Activated naive CD4-positive, alpha-beta T cell treated with anti-CD3 and anti-CD28 coated beads, Interleukin-2, amount 10 ng/mL, durations not matched to agents 7 days and 5 days (primary cell): ENCODE results near the gene PPP1R13L.
"Not testable (repeated sequence)": the region's sequence is repeated elsewhere in the genome, so short reads cannot be mapped to it uniquely, and the experiment has no call there.

ENCODE experiments used
- CTCF ChIA-PET: fragments of 350-600 bp; sonication (Branson Sonifier 250); formaldehyde crosslinking; loops from one replicate; lab custom pipeline; 2021; ENCODE audit warnings: antibody characterized with exemption; lab: Charles Lee
- DNase-seq: peaks from one replicate; pipeline ENCODE4 v3.0.0-alpha.2; 2020
- H3K27ac Mint-ChIP-seq: one replicate; pipeline ENCODE4 v1.8.0; 2021; ENCODE audit warnings: mild to moderate bottlenecking, moderate library complexity, mixed read lengths
- H3K27me3 Mint-ChIP-seq: one replicate; pipeline ENCODE4 v1.8.0; 2021; ENCODE audit warnings: mild to moderate bottlenecking, mixed read lengths
- H3K36me3 Mint-ChIP-seq: one replicate; pipeline ENCODE4 v1.8.0; 2021; ENCODE audit warnings: mixed read lengths
- H3K4me1 Mint-ChIP-seq: one replicate; pipeline ENCODE4 v1.8.0; 2021; ENCODE audit warnings: mixed read lengths
- H3K4me3 Mint-ChIP-seq: one replicate; pipeline ENCODE4 v1.8.0; 2021; ENCODE audit warnings: mild to moderate bottlenecking, moderate library complexity, mixed read lengths
- H3K9me3 Mint-ChIP-seq: one replicate; pipeline ENCODE4 v1.8.0; 2021; ENCODE audit warnings: mixed read lengths

Gene PPP1R13L

DNA sequence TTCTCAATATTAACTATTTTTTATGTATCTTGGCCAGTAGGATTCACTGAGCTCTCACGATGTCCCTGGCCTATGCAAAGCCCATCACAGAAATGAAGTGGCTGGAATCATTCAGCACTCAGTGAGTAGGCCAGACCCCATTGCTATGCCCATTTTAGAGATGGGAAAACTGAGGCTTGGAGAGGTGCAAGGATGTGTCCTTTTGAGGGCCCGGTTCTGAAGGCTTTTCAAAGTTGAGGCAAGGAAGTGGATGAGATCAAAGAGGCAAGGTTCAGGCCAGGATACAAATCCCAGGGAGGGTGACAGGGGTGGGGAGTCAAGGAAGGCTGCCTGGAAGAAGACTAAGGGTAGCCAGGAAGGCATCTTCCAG lies 37.5 kb upstream of the PPP1R13L start:
- DNase-seq = no peak
- Mint-ChIP-seq H3K9me3 (no peaks in the 10 kb centered on the region), H3K27ac (no peak overlapping the region), H3K36me3 (peaks cover 3% of the 10 kb centered on the region), H3K27me3 (peaks cover 20% of the 10 kb centered on the region), H3K4me3 (peak overlapping the region; percentile 16), H3K4me1 (peaks cover 52% of the 10 kb centered on the region)
- CTCF ChIA-PET = interaction anchor here (1.1 to 8.5 kb wide), 2 partner anchors 36 to 43 kb away, joined by 3 to 229 read pairs; no protein-coding TSS in a partner anchor

DNA sequence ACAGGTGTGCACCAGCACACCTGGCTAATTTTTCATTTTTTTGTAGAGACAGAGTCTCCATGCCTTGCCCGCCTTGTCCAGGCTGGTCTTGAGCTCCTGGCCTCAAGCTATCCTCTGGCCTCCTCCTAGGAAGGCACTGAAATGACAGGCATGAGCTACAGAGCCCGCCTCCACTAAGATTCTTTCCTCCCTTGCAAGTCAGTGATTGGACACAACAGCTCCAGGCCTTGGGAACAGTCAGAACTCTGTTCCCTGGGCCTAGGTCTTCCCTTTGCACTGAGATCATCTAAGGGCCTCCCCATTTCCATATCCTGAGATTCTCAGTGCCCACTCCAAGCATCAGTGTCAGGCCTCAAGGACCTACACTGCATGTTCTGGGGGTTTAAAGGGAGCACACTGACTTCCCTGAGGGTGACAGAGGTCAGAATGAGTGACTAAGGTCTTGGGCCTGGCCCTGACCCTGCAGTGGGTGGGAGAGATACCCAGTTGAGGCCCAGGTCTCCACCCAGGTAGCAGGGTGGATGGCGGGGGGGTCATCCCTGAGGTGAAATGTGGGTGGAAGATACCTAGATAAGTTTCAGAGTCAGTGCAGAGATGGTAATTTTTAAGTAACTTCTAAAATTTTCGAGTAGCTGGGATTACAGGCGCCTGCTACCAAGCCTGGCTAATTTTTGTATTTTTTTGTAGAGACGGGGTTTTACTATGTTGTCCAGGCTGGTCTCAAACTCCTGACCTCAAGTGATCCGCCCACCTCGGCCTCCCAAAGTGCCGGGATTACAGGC lies 36.2 kb upstream of the PPP1R13L start:
- no peaks in the 10 kb centered on the region for H3K9me3 Mint-ChIP-seq
- peak overlapping the region; percentile 64 for H3K4me3 Mint-ChIP-seq
- H3K27me3 Mint-ChIP-seq = peaks cover 20% of the 10 kb centered on the region
- CTCF ChIA-PET = interaction anchor here (0.7 to 8.5 kb wide), 9 partner anchors 8 to 45 kb away, joined by 3 to 229 read pairs (median 12); partner anchors contain the start of genes ERCC1 and FOSB
- DNase-seq = no peak
- no peaks in the 10 kb centered on the region for H3K36me3 Mint-ChIP-seq
- peak overlapping the region; percentile 67 for H3K27ac Mint-ChIP-seq
- H3K4me1 Mint-ChIP-seq = peaks cover 46% of the 10 kb centered on the region

DNA sequence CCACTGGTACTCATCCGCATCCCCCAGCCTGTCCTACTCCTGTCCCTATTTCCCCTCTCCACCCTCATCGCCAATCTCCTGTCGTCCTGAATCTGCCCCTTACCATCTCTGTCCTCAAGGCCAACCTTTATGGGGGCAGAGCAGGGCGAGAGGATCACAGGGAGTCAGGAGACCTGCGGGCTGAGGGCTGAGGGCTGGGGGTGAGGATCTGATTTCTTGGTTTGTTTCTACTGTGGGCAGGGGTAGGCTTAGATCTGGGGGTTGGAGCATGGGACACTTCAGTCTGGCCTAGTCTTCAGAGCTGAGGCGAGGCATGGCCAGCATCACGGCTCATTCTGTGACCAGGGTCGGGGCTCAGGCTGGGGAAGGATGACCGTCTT lies 35.4 kb upstream of the PPP1R13L start:
- DNase-seq = no peak

GRCh38 chr19:45439569-45440258 lies 34.8 kb upstream of the PPP1R13L start:
- peak overlapping the region; percentile 64 for H3K4me3 Mint-ChIP-seq
- CTCF ChIA-PET = interaction anchor here (0.7 to 8.5 kb wide), 30 partner anchors 9 to 253 kb away, joined by 3 to 229 read pairs (median 4); partner anchors contain the start of genes ERCC1, FOSB, PPM1N and PPP1R13L
- no peaks in the 10 kb centered on the region for H3K9me3 Mint-ChIP-seq
- peak overlapping the region; percentile 67 for H3K27ac Mint-ChIP-seq
- H3K36me3 Mint-ChIP-seq = no peaks in the 10 kb centered on the region
- peaks cover 41% of the 10 kb centered on the region for H3K4me1 Mint-ChIP-seq
- H3K27me3 Mint-ChIP-seq = peaks cover 21% of the 10 kb centered on the region
- peak; percentile 87 for DNase-seq

More for the DNA sequence above, 35.4 kb upstream of the PPP1R13L start:
- H3K4me3 Mint-ChIP-seq = peak overlapping the region; percentile 64
- CTCF ChIA-PET = interaction anchor here (0.9 to 8.5 kb wide), 16 partner anchors 9 to 202 kb away, joined by 3 to 229 read pairs (median 10); partner anchors contain the start of genes ERCC1, FOSB and PPP1R13L
- peak overlapping the region; percentile 67 for H3K27ac Mint-ChIP-seq
- H3K4me1 Mint-ChIP-seq = peaks cover 44% of the 10 kb centered on the region
- H3K27me3 Mint-ChIP-seq = peaks cover 23% of the 10 kb centered on the region
- no peaks in the 10 kb centered on the region for H3K9me3 Mint-ChIP-seq
- no peaks in the 10 kb centered on the region for H3K36me3 Mint-ChIP-seq

DNA sequence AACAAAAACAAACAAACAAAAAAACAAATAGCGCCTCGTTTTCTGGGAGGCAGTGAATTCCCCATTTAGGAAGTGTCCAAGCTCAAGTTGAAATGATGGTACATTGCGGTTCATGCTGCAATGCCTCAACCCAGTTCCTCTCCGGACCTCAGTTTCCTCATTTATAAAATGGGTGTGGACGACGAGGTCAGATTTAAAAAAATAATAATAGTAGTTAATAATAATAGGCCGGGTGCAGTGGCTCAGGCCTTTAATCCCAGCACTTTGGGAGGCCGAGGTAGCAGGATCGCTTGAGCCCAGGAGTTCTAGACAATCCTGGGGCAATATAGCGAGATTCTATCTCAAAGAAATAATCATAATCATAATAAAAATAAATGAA lies 34.3 kb upstream of the PPP1R13L start:
- CTCF ChIA-PET = interaction anchor here (0.7 to 8.5 kb wide), 29 partner anchors 9 to 253 kb away, joined by 3 to 229 read pairs (median 5); partner anchors contain the start of genes ERCC1, FOSB, PPM1N and PPP1R13L
- no peaks in the 10 kb centered on the region for H3K9me3 Mint-ChIP-seq
- H3K27me3 Mint-ChIP-seq = peaks cover 16% of the 10 kb centered on the region
- H3K4me1 Mint-ChIP-seq = peaks cover 37% of the 10 kb centered on the region
- peak overlapping the region; percentile 33 for H3K27ac Mint-ChIP-seq
- no peak for DNase-seq
- peak overlapping the region; percentile 61 for H3K4me3 Mint-ChIP-seq
- H3K36me3 Mint-ChIP-seq = no peaks in the 10 kb centered on the region

DNA sequence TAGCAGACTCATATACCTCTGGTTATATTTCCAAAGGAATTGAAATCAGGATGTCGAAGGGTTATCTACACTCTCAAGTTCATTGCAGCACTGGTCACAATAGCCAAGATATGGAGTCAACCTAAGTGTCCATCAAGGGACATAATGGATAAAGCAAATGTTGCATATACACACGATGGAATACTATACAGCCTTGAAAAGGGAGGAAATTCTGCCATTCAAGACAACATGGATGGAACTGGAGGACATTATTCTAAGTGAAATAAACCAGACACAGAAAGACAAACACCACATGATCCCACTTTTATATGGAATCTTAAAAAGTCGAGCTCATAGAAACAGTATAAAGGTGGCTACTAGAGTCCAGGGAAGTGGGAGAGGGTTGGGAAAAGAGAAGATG lies 32.5 kb upstream of the PPP1R13L start:
- H3K9me3 Mint-ChIP-seq = no peaks in the 10 kb centered on the region
- CTCF ChIA-PET = interaction anchor here (2.1 to 8.5 kb wide), 2 partner anchors 41 to 48 kb away, joined by 6 to 229 read pairs; no protein-coding TSS in a partner anchor
- H3K4me3 Mint-ChIP-seq = no peak overlapping the region
- H3K27ac Mint-ChIP-seq = no peak overlapping the region
- H3K36me3 Mint-ChIP-seq = no peaks in the 10 kb centered on the region
- H3K27me3 Mint-ChIP-seq = peaks cover 4% of the 10 kb centered on the region
- H3K4me1 Mint-ChIP-seq = peaks cover 21% of the 10 kb centered on the region
- no peak for DNase-seq

DNA sequence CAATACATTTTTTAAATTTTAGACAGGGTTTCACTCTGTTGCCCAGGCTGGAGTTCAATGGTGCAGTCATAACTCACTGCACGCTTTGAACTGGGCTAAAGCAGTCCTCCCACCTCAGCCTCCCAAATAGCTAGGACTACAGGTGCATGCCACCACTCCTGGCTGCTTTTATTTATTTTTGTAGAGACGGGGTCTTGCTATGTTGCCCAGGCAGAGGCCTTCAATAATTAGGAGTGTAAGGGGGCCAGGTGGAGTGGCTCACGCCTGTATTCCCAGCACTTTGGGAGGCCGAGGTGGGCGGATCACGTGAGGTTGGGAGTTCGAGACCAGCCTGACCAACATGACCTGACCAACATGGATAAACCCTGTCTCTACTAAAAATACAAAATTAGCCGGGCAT lies 27.7 kb upstream of the PPP1R13L start:
- CTCF ChIA-PET = interaction anchor here (1.2 to 1.6 kb wide), 3 partner anchors 28 to 48 kb away, joined by 3 read pairs; no protein-coding TSS in a partner anchor

DNA sequence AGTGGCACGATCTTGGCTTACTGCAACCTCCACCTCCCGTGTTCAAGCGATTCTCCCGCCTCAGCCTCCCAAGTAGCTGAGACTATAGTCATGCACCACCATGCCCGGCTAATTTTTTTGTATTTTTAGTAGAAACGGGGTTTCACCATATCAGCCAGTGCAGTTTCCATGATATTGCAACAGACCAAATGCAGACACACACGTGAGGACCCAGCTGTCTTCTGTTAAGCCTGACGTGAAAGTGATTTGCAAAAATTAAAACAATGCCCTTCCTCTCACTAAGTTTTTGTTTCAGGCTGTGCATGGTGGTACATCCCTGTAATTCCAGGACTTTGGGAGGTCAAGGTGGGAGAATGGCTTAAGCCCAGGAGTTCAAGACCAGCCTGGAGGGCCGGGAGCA lies 26.1 kb upstream of the PPP1R13L start:
- not testable (repeated sequence) for H3K4me3 Mint-ChIP-seq, DNase-seq, H3K27ac Mint-ChIP-seq, H3K36me3 Mint-ChIP-seq, H3K9me3 Mint-ChIP-seq
- Mint-ChIP-seq H3K4me1 (peaks cover 12% of the 10 kb centered on the region), H3K27me3 (peaks cover 56% of the 10 kb centered on the region)
- CTCF ChIA-PET = interaction anchor here (1.2 to 1.9 kb wide), 4 partner anchors 8 to 54 kb away, joined by 3 to 13 read pairs (median 6); no protein-coding TSS in a partner anchor

More for the DNA sequence above, 27.7 kb upstream of the PPP1R13L start:
- H3K27me3 Mint-ChIP-seq = peaks cover 45% of the 10 kb centered on the region
- H3K27ac Mint-ChIP-seq, H3K9me3 Mint-ChIP-seq, H3K4me1 Mint-ChIP-seq, H3K36me3 Mint-ChIP-seq, H3K4me3 Mint-ChIP-seq, DNase-seq: not testable (repeated sequence)

GRCh38 chr19:45429896-45430295 lies 25.0 kb upstream of the PPP1R13L start:
- Mint-ChIP-seq H3K4me1 (peaks cover 16% of the 10 kb centered on the region), H3K27me3 (peaks cover 52% of the 10 kb centered on the region)
- not testable (repeated sequence) for H3K36me3 Mint-ChIP-seq, DNase-seq, H3K9me3 Mint-ChIP-seq, H3K4me3 Mint-ChIP-seq, H3K27ac Mint-ChIP-seq
- CTCF ChIA-PET = interaction anchor here (0.5 to 1.9 kb wide), 3 partner anchors 10 to 370 kb away, joined by 3 to 13 read pairs (median 8); no protein-coding TSS in a partner anchor

- no peak overlapping the region for H3K27ac Mint-ChIP-seq
- peaks cover 52% of the 10 kb centered on the region for H3K27me3 Mint-ChIP-seq
- H3K4me3 Mint-ChIP-seq = peak overlapping the region; percentile 51
- peaks cover 28% of the 10 kb centered on the region for H3K4me1 Mint-ChIP-seq
- no peaks in the 10 kb centered on the region for H3K9me3 Mint-ChIP-seq
- H3K36me3 Mint-ChIP-seq = peaks cover 1% of the 10 kb centered on the region
- CTCF ChIA-PET = interaction anchor here (0.7 to 1.2 kb wide), 6 partner anchors 10 to 57 kb away, joined by 3 to 15 read pairs (median 4); no protein-coding TSS in a partner anchor
- no peak for DNase-seq
These were observed 23.7 kb upstream of the PPP1R13L start for GRCh38 chr19:45428384-45429231.

GRCh38 chr19:45424191-45425058 lies 19.6 kb upstream of the PPP1R13L start:
- Mint-ChIP-seq H3K27me3 (peaks cover 30% of the 10 kb centered on the region), H3K36me3 (peaks cover 18% of the 10 kb centered on the region), H3K4me3 (peak overlapping the region; percentile 94), H3K9me3 (no peaks in the 10 kb centered on the region), H3K4me1 (peaks cover 62% of the 10 kb centered on the region), H3K27ac (peak overlapping the region; percentile 97)
- CTCF ChIA-PET = interaction anchor here (0.7 to 2.1 kb wide), 4 partner anchors 15 to 136 kb away, joined by 3 to 11 read pairs (median 6); no protein-coding TSS in a partner anchor
- peak; percentile 57 for DNase-seq

GRCh38 chr19:45423589-45424190 lies 18.8 kb upstream of the PPP1R13L start, which contains the start of gene ERCC1:
Gene ERCC1 (minus strand): TSS chr19:45423917. CDS start chr19:45423374, 543 bp downstream.
- Mint-ChIP-seq H3K9me3 (no peaks in the 10 kb centered on the region), H3K4me1 (peaks cover 70% of the 10 kb centered on the region), H3K27me3 (peaks cover 22% of the 10 kb centered on the region), H3K27ac (peak within 1 kb of the TSS; percentile 97), H3K36me3 (peaks cover 18% of the 10 kb centered on the region), H3K4me3 (peak within 1 kb of the TSS; percentile 94)
- DNase-seq = peak; percentile 95
- CTCF ChIA-PET = interaction anchor here (0.6 to 2.1 kb wide), 3 partner anchors 16 to 55 kb away, joined by 4 to 11 read pairs (median 9); partner anchors contain the start of gene PPP1R13L
